Keratinocyte (primary cell): ENCODE data around the gene OIT3. TPM values are rescaled to one million over a fixed set of nuclear protein-coding genes. Genes with fewer than 3 reads are reported as not detected.

Experiments
- DNase-seq: peaks from one replicate; pipeline ENCODE4 v3.0.0-alpha.2; 2011; ENCODE audit warnings: low read depth, missing footprints, low spot score
- FAIRE-seq: peaks from 2 replicates; lab custom pipeline; 2011; peaks lifted over from hg19 to GRCh38; lab: Jason Lieb, UNC
- H2AFZ ChIP-seq: 2 replicates; pipeline ENCODE4 v1.6.0; 2012; ENCODE audit warnings: low read length, control low read depth, inconsistent platforms; ENCODE audit not compliant: control insufficient read depth
- H3K27ac ChIP-seq: 2 replicates; pipeline ENCODE4 v1.5.1; 2011; ENCODE audit warnings: low read length; ENCODE audit not compliant: control insufficient read depth, insufficient read depth
- H3K27me3 ChIP-seq: 3 replicates; pipeline ENCODE4 v1.6.0; 2011; ENCODE audit warnings: low read length; ENCODE audit not compliant: control insufficient read depth, insufficient read depth; ENCODE audit errors: extremely low read depth
- H3K36me3 ChIP-seq, 2 experiments: 2 replicates in 1 of 2; 3 replicates in 1 of 2; pipeline ENCODE4 v1.5.1; 2011; ENCODE audit warnings: low read length in 2 of 2, mild to moderate bottlenecking in 1 of 2; ENCODE audit not compliant: control insufficient read depth in 2 of 2, insufficient read depth in 2 of 2; ENCODE audit errors: extremely low read depth in 1 of 2
- H3K4me1 ChIP-seq: 3 replicates; pipeline ENCODE4 v1.5.1; 2011; ENCODE audit warnings: low read length; ENCODE audit not compliant: control insufficient read depth, insufficient read depth; ENCODE audit errors: extremely low read depth
- H3K4me2 ChIP-seq: 3 replicates; pipeline ENCODE4 v1.6.0; 2011; ENCODE audit warnings: low read depth, low read length; ENCODE audit not compliant: control insufficient read depth, insufficient read depth; ENCODE audit errors: extremely low read depth
- H3K4me3 ChIP-seq, 3 experiments: fragments of 200-600 bp in 1 of 3; sonication (generic) in 1 of 3; 2 replicates in 2 of 3; 3 replicates in 1 of 3; pipeline ENCODE4 v1.5.1; 2011 to 2016; ENCODE audit warnings: low read length in 3 of 3, mild to moderate bottlenecking in 3 of 3, control low read depth in 2 of 3, inconsistent platforms in 1 of 3, low read depth in 1 of 3, mixed read lengths in 1 of 3, mixed run types in 1 of 3, moderate library complexity in 1 of 3; ENCODE audit not compliant: control insufficient read depth in 2 of 3, insufficient read depth in 2 of 3; ENCODE audit errors: extremely low read depth in 1 of 3
- H3K79me2 ChIP-seq: 2 replicates; pipeline ENCODE4 v1.6.0; 2012; ENCODE audit warnings: low read length; ENCODE audit not compliant: control insufficient read depth, insufficient read depth
- H3K9ac ChIP-seq: 3 replicates; pipeline ENCODE4 v1.6.0; 2011; ENCODE audit warnings: low read length; ENCODE audit not compliant: control insufficient read depth, insufficient read depth; ENCODE audit errors: extremely low read depth
- H3K9me1 ChIP-seq: 3 replicates; pipeline ENCODE4 v1.6.0; 2011; ENCODE audit warnings: low read length; ENCODE audit not compliant: control insufficient read depth, insufficient read depth; ENCODE audit errors: extremely low read depth
- H3K9me3 ChIP-seq: 2 replicates; pipeline ENCODE4 v1.5.1; 2012; ENCODE audit warnings: low read depth, low read length; ENCODE audit not compliant: control insufficient read depth
- H4K20me1 ChIP-seq: 3 replicates; pipeline ENCODE4 v1.6.0; 2011; ENCODE audit warnings: low read length; ENCODE audit not compliant: control insufficient read depth, insufficient read depth; ENCODE audit errors: extremely low read depth
- CTCF ChIP-seq, 3 experiments: IDR thresholded peaks in 1 of 3; conservative IDR thresholded peaks in 1 of 3; optimal IDR thresholded peaks in 1 of 3; 2 replicates in 2 of 3; 3 replicates in 1 of 3; pipeline versions ENCODE3 to v1.5.1; 2011; ENCODE audit warnings: low read length in 3 of 3, mild to moderate bottlenecking in 3 of 3, moderate library complexity in 2 of 3, control low read depth in 1 of 3, inconsistent platforms in 1 of 3; ENCODE audit not compliant: insufficient read depth in 2 of 3; ENCODE audit errors: extremely low read depth in 1 of 3
- EZH2 ChIP-seq: IDR thresholded peaks from one replicate; pipeline ENCODE4 v1.6.1; 2012; ENCODE audit warnings: inconsistent platforms, mild to moderate bottlenecking, low read length, moderate library complexity
- dilution Hi-C: fragments of 300-500 bp; cut with MboI; formaldehyde crosslinking; loops from one replicate; pipeline ENCODE4 v1.7.0; 2020; ENCODE audit warnings: low sequenced_read_pairs; ENCODE audit not compliant: extremely low pct_ligation_motif_present
- polyA plus RNA-seq, 5 experiments: library from polyadenylated mRNA; depleted of rRNA in 3 of 5; stranded (reverse) in 3 of 5; stranded (forward) in 1 of 5; unstranded in 1 of 5; fragments of >200 nt; gene quantifications; 1 replicate in 1 of 5; 2 replicates in 3 of 5; 3 replicates in 1 of 5; pipeline versions ENCODE4 v1.2.1 to v1.2.3, GENCODE V29; 2011 to 2012; ENCODE audit warnings: missing spikeins in 2 of 5, low read depth in 1 of 5, low replicate concordance in 1 of 5

OIT3 gene
- polyA plus RNA-seq, 1 donor (not counting 4 experiments of a cell fraction or from before 2014, with no cell fraction given) = 0.05 TPM

DNA sequence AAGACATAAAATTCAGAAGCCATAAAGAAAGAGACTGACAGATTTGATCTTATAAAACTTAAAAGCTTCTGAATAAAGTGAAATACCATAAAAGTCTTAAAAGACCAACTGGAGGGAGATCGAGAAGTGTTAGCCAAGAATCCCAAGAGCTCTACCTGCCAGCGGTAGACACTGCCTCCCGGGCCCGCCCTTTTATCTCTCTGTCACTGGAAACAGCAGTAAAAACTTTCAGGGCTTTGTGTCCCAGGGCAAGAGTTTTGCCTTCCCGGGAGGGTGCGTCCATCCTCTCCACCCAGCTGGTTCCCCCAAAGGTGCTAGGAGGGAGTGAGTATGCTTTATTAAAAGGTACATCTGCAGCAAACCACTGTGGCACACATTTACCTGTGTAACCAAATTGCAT is 55.2 kb downstream of the OIT3 start:
- FAIRE-seq (no peak), DNase-seq (no peak)
- Histone ChIP-seq H4K20me1 (no peaks in the 10 kb centered on the region), H3K79me2 (no peaks in the 10 kb centered on the region), H2AFZ (no peak overlapping the region), H3K4me1 (no peaks in the 10 kb centered on the region), H3K9ac (no peak overlapping the region), H3K27ac (no peak overlapping the region), H3K4me3 (no peak overlapping the region), H3K4me2 (no peak overlapping the region), H3K9me1 (no peaks in the 10 kb centered on the region), H3K9me3 (no peaks in the 10 kb centered on the region), H3K27me3 (peaks cover 4% of the 10 kb centered on the region), H3K36me3 (no peaks in the 10 kb centered on the region)
- dilution Hi-C loops = no loop called here
- TF ChIP-seq EZH2 (no peak), CTCF (optimal IDR thresholded peaks at IDR 0.05 in 1 of 3, IDR thresholded peaks at IDR 0.05 in 1 of 3, conservative IDR thresholded peaks at IDR 0.05 in 1 of 3; ENCODE audit: extremely low read depth in 1 of 3, insufficient read depth in 2 of 3, low read length in 3 of 3) (no peak)

- DNase-seq = no peak
- Histone ChIP-seq H3K4me2 (no peak overlapping the region), H3K9me1 (no peaks in the 10 kb centered on the region), H3K27me3 (peaks cover 7% of the 10 kb centered on the region), H4K20me1 (no peaks in the 10 kb centered on the region), H3K36me3 (no peaks in the 10 kb centered on the region), H3K27ac (no peak overlapping the region), H3K9ac (no peak overlapping the region), H3K9me3 (no peaks in the 10 kb centered on the region), H3K4me3 (no peak overlapping the region), H3K4me1 (no peaks in the 10 kb centered on the region), H2AFZ (no peak overlapping the region), H3K79me2 (no peaks in the 10 kb centered on the region)
- TF ChIP-seq CTCF (optimal IDR thresholded peaks at IDR 0.05 in 1 of 3, IDR thresholded peaks at IDR 0.05 in 1 of 3, conservative IDR thresholded peaks at IDR 0.05 in 1 of 3; ENCODE audit: extremely low read depth in 1 of 3, insufficient read depth in 2 of 3, low read length in 3 of 3) (no peak), EZH2 (no peak)
- dilution Hi-C loops = no loop called here
- no peak for FAIRE-seq
These were observed 58.2 kb downstream of the OIT3 start for GRCh38 chr10:72951760-72952159.
